Measurements from ENCODE around the gene NTSR1.

Gene NTSR1

GRCh38 chr20:62675877-62676260 lies 32.8 kb upstream of the NTSR1 start:
- Histone ChIP-seq H3K4me3 (ENCODE audit: low read length) (no peak overlapping the region), H3K4me2 (ENCODE audit: low read length) (no peak overlapping the region), H3K27ac (ENCODE audit: low read depth, low read length) (no peak overlapping the region), H3K4me1 (ENCODE audit: control insufficient read depth, low read length) (no peaks in the 10 kb centered on the region), H3K27me3 (ENCODE audit: control insufficient read depth, low read length) (no peaks in the 10 kb centered on the region), H3K9me2 (replicated peaks; ENCODE audit: control insufficient read depth, low read length) (no peaks in the 10 kb centered on the region), H3F3A (ENCODE audit: control insufficient read depth, insufficient read depth) (no peaks in the 10 kb centered on the region), H4K20me1 (ENCODE audit: control insufficient read depth, insufficient read depth, low read depth, low read length) (peaks cover 6% of the 10 kb centered on the region; the same call in 1 of the 2 replicates), H3K79me2 (ENCODE audit: control insufficient read depth, low read length) (no peaks in the 10 kb centered on the region), H3K9me3 (ENCODE audit: control insufficient read depth, insufficient read depth, low read length) (no peaks in the 10 kb centered on the region), H3K36me3 (ENCODE audit: control insufficient read depth, low read length) (peaks cover 5% of the 10 kb centered on the region)
- no peak for TF ChIP-seq EZH2phosphoT487 (IDR thresholded peaks at IDR 0.05; ENCODE audit: borderline replicate concordance, low read length)
- TF ChIP-seq CTCF (IDR thresholded peaks at IDR 0.05; ENCODE audit: low read depth, low read length, poor library complexity, severe bottlenecking) = no peak

- H3K79me2 ChIP-seq (ENCODE audit: control insufficient read depth, low read length) = no peaks in the 10 kb centered on the region
- H3K4me3 ChIP-seq (ENCODE audit: low read length) = no peak overlapping the region
- H3K9me3 ChIP-seq (ENCODE audit: control insufficient read depth, insufficient read depth, low read length) = no peaks in the 10 kb centered on the region
- H3K4me1 ChIP-seq (ENCODE audit: control insufficient read depth, low read length) = no peaks in the 10 kb centered on the region
- H4K20me1 ChIP-seq (ENCODE audit: control insufficient read depth, insufficient read depth, low read depth, low read length) = peaks cover 6% of the 10 kb centered on the region; the same call in 1 of the 2 replicates
- H3K9me2 ChIP-seq (replicated peaks; ENCODE audit: control insufficient read depth, low read length) = no peaks in the 10 kb centered on the region
- no peaks in the 10 kb centered on the region for H3K27me3 ChIP-seq (ENCODE audit: control insufficient read depth, low read length)
- H3K36me3 ChIP-seq (ENCODE audit: control insufficient read depth, low read length) = no peaks in the 10 kb centered on the region
- no peaks in the 10 kb centered on the region for H3F3A ChIP-seq (ENCODE audit: control insufficient read depth, insufficient read depth)
- H3K27ac ChIP-seq (ENCODE audit: low read depth, low read length) = no peak overlapping the region
- H3K4me2 ChIP-seq (ENCODE audit: low read length) = no peak overlapping the region
- no peak for TF ChIP-seq CTCF (IDR thresholded peaks at IDR 0.05; ENCODE audit: low read depth, low read length, poor library complexity, severe bottlenecking)
- TF ChIP-seq EZH2phosphoT487 (IDR thresholded peaks at IDR 0.05; ENCODE audit: borderline replicate concordance, low read length) = no peak
These were observed 31.7 kb upstream of the NTSR1 start for GRCh38 chr20:62676976-62677375.

- Histone ChIP-seq H3K4me1 (ENCODE audit: control insufficient read depth, low read length) (no peaks in the 10 kb centered on the region), H3K9me3 (ENCODE audit: control insufficient read depth, insufficient read depth, low read length) (no peaks in the 10 kb centered on the region), H3K4me3 (ENCODE audit: low read length) (no peak overlapping the region), H3K27me3 (ENCODE audit: control insufficient read depth, low read length) (no peaks in the 10 kb centered on the region), H3F3A (ENCODE audit: control insufficient read depth, insufficient read depth) (no peaks in the 10 kb centered on the region), H3K4me2 (ENCODE audit: low read length) (no peak overlapping the region), H3K79me2 (ENCODE audit: control insufficient read depth, low read length) (no peaks in the 10 kb centered on the region), H3K36me3 (ENCODE audit: control insufficient read depth, low read length) (no peaks in the 10 kb centered on the region), H3K9me2 (replicated peaks; ENCODE audit: control insufficient read depth, low read length) (no peaks in the 10 kb centered on the region), H3K27ac (ENCODE audit: low read depth, low read length) (no peak overlapping the region), H4K20me1 (ENCODE audit: control insufficient read depth, insufficient read depth, low read depth, low read length) (peaks cover 6% of the 10 kb centered on the region; the same call in 1 of the 2 replicates)
- no peak for TF ChIP-seq CTCF (IDR thresholded peaks at IDR 0.05; ENCODE audit: low read depth, low read length, poor library complexity, severe bottlenecking)
- no peak for TF ChIP-seq EZH2phosphoT487 (IDR thresholded peaks at IDR 0.05; ENCODE audit: borderline replicate concordance, low read length)
These were observed 31.0 kb upstream of the NTSR1 start for GRCh38 chr20:62677678-62678077.

Measured in DOHH2 (cell line).